GM12878 (cell line): Measurements from ENCODE around the gene FAF1.

Source experiments
- CEBPB ChIP-seq, 2 experiments: fragments of 150-350 bp in 1 of 2; IDR thresholded peaks; 2 replicates each; pipeline ENCODE4 v1.6.1; 2012 to 2014; ENCODE audit warnings: low read depth in 2 of 2, low read length in 2 of 2, borderline replicate concordance in 1 of 2, inconsistent platforms in 1 of 2
- CREM ChIP-seq: IDR thresholded peaks from 2 replicates; pipeline ENCODE4 v1.6.1; 2014; ENCODE audit warnings: antibody characterized with exemption, low read depth
- ESRRA ChIP-seq: IDR thresholded peaks from 2 replicates; pipeline ENCODE4 v1.6.1; 2012; ENCODE audit warnings: mild to moderate bottlenecking, low read length, improper control_type of control experiment
- EZH2 ChIP-seq: IDR thresholded peaks from 2 replicates; pipeline ENCODE4 v1.6.1; 2012; ENCODE audit warnings: low read depth, mild to moderate bottlenecking, control low read depth, inconsistent platforms, low read length, borderline replicate concordance; ENCODE audit not compliant: control insufficient read depth
- MAX ChIP-seq: IDR thresholded peaks from 2 replicates; pipeline ENCODE4 v1.6.1; 2012; ENCODE audit warnings: low read depth, low read length, improper control_type of control experiment
- TF ChIP-seq, protein P1 (sequence below), 3 experiments: IDR thresholded peaks in 2 of 3; conservative IDR thresholded peaks in 1 of 3; 2 replicates each; pipeline ENCODE4 v1.5.1; 2011; ENCODE audit warnings: low read depth in 3 of 3, low read length in 3 of 3, mild to moderate bottlenecking in 3 of 3, control low read depth in 2 of 3, moderate library complexity in 2 of 3, inconsistent platforms in 1 of 3, mixed read lengths in 1 of 3; ENCODE audit not compliant: control insufficient read depth in 2 of 3, insufficient read depth in 1 of 3; ENCODE audit errors: extremely low read depth in 1 of 3
- TF ChIP-seq, protein P2 (sequence below): IDR thresholded peaks from 2 replicates; pipeline ENCODE4 v1.6.1; 2011; ENCODE audit warnings: low read depth, low read length, improper control_type of control experiment, borderline replicate concordance

DNA sequence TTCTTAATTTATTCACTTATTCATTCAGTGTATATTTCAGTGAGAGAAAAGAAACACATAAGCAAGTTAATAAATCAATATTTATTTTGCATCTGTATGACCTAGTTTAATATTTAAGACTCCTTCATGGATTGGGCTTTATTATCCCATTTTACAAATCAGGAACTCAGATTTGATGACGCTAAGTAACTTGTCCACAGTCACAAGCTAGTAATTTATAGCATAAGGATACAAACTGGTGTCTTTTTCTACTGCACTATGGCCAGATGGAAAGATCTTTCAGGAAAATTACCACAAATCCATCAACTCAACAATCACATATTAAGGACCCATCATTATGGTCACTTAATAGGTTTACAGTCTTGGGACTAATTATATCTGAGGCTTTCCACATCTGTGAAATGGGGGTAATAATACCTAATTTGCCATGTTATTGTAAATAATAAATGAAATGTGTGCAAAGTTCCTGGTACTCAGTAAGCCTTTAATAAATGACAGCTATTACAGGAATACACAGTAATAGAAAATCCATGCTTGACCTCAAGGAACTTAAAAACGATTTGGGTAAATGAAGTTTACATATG, 23.2 kb upstream of the FAF1 start:
- TF ChIP-seq MAX (no peak), CREM (no peak), EZH2 (no peak), ESRRA (no peak), CEBPB (IDR thresholded peaks at IDR 0.05; ENCODE audit: borderline replicate concordance in 1 of 2, low read depth in 2 of 2, low read length in 2 of 2) (no peak)
- TF ChIP-seq, protein P1, sequence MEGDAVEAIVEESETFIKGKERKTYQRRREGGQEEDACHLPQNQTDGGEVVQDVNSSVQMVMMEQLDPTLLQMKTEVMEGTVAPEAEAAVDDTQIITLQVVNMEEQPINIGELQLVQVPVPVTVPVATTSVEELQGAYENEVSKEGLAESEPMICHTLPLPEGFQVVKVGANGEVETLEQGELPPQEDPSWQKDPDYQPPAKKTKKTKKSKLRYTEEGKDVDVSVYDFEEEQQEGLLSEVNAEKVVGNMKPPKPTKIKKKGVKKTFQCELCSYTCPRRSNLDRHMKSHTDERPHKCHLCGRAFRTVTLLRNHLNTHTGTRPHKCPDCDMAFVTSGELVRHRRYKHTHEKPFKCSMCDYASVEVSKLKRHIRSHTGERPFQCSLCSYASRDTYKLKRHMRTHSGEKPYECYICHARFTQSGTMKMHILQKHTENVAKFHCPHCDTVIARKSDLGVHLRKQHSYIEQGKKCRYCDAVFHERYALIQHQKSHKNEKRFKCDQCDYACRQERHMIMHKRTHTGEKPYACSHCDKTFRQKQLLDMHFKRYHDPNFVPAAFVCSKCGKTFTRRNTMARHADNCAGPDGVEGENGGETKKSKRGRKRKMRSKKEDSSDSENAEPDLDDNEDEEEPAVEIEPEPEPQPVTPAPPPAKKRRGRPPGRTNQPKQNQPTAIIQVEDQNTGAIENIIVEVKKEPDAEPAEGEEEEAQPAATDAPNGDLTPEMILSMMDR (IDR thresholded peaks at IDR 0.05 in 2 of 3, conservative IDR thresholded peaks at IDR 0.05 in 1 of 3; ENCODE audit: control insufficient read depth in 2 of 3, extremely low read depth in 1 of 3, insufficient read depth in 1 of 3, low read depth in 3 of 3, low read length in 3 of 3), result no peak
- TF ChIP-seq, protein P2, sequence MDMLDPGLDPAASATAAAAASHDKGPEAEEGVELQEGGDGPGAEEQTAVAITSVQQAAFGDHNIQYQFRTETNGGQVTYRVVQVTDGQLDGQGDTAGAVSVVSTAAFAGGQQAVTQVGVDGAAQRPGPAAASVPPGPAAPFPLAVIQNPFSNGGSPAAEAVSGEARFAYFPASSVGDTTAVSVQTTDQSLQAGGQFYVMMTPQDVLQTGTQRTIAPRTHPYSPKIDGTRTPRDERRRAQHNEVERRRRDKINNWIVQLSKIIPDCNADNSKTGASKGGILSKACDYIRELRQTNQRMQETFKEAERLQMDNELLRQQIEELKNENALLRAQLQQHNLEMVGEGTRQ, result no peak
